ENCODE data around the gene VDAC1.
A peak's percentile ranks its signal among the peaks of the same experiment; 100 is the strongest.
"Not testable (repeated sequence)": the region's sequence is repeated elsewhere in the genome, so short reads cannot be mapped to it uniquely, and the experiment has no call there.

The VDAC1 gene

GRCh38 chr5:134034326-134034725 lies 29.6 kb upstream of the VDAC1 start:
- H3K4me3 ChIP-seq (replicated peaks; ENCODE audit: low read depth, low read length) = no peak overlapping the region
- DNase-seq (ENCODE audit: extremely low read depth, low read depth) = no peak
- TF ChIP-seq CTCF (IDR thresholded peaks at IDR 0.05; ENCODE audit: low read depth, low read length, missing control alignments) = no peak

GRCh38 chr5:134030303-134030964 lies 25.7 kb upstream of the VDAC1 start:
- H3K4me3 ChIP-seq (replicated peaks; ENCODE audit: low read depth, low read length); DNase-seq (ENCODE audit: extremely low read depth, low read depth): not testable (repeated sequence)

- no peak overlapping the region for H3K4me3 ChIP-seq (replicated peaks; ENCODE audit: low read depth, low read length)
- DNase-seq (ENCODE audit: extremely low read depth, low read depth) = no peak
- no peak for TF ChIP-seq CTCF (IDR thresholded peaks at IDR 0.05; ENCODE audit: low read depth, low read length, missing control alignments)
Observed at GRCh38 chr5:134029156-134029555, 24.4 kb upstream of the VDAC1 start.

GRCh38 chr5:134028496-134028895 lies 23.7 kb upstream of the VDAC1 start:
- TF ChIP-seq CTCF (IDR thresholded peaks at IDR 0.05; ENCODE audit: low read depth, low read length, missing control alignments) = no peak

GRCh38 chr5:134027288-134027615 lies 22.5 kb upstream of the VDAC1 start:
- no peak for TF ChIP-seq CTCF (IDR thresholded peaks at IDR 0.05; ENCODE audit: low read depth, low read length, missing control alignments)
- DNase-seq (ENCODE audit: extremely low read depth, low read depth) = no peak

More at GRCh38 chr5:134028496-134028895, 23.7 kb upstream of the VDAC1 start:
- DNase-seq (ENCODE audit: extremely low read depth, low read depth) = no peak
- H3K4me3 ChIP-seq (replicated peaks; ENCODE audit: low read depth, low read length) = no peak overlapping the region

GRCh38 chr5:134026521-134027287 lies 21.9 kb upstream of the VDAC1 start:
- TF ChIP-seq CTCF (IDR thresholded peaks at IDR 0.05; ENCODE audit: low read depth, low read length, missing control alignments) = peak; percentile 61
- H3K4me3 ChIP-seq (replicated peaks; ENCODE audit: low read depth, low read length) = no peak overlapping the region
- DNase-seq (ENCODE audit: extremely low read depth, low read depth) = no peak

More at GRCh38 chr5:134027288-134027615, 22.5 kb upstream of the VDAC1 start:
- H3K4me3 ChIP-seq (replicated peaks; ENCODE audit: low read depth, low read length) = no peak overlapping the region

- no peak for DNase-seq (ENCODE audit: extremely low read depth, low read depth)
- TF ChIP-seq CTCF (IDR thresholded peaks at IDR 0.05; ENCODE audit: low read depth, low read length, missing control alignments) = no peak
- H3K4me3 ChIP-seq (replicated peaks; ENCODE audit: low read depth, low read length) = no peak overlapping the region
Observed at GRCh38 chr5:134025786-134026185, 21.0 kb upstream of the VDAC1 start.
